ENCODE results near the gene PSRC1. TPM values are rescaled to one million over a fixed set of nuclear protein-coding genes. Genes with fewer than 3 reads are reported as not detected.

Gene PSRC1
- total RNA-seq, 5 donors from 2014 or later (not counting 1 experiment from before 2014, with no cell fraction given) = 0.35 to 1.6 (median 0.72) TPM

- DNase-seq (no peak), ATAC-seq (replicated peaks in 1 of 4) (no peak)
- Mint-ChIP-seq H3K27me3 (no peaks in the 10 kb centered on the region), H3K9me3 (no peaks in the 10 kb centered on the region), H3K4me3 (no peak overlapping the region), H3K36me3 (no peaks in the 10 kb centered on the region), H3K27ac (no peak overlapping the region), H3K4me1 (peaks cover 21 to 25% (median 22%) of the 10 kb centered on the region in 3 donors)
- Histone ChIP-seq H3K9me3 (no peaks in the 10 kb centered on the region), H3K4me1 (ENCODE audit: control insufficient read depth in 1 of 2, extremely low read depth in 1 of 2, insufficient read depth in 2 of 2, low read length in 2 of 2) (peaks cover 6 to 28% of the 10 kb centered on the region in 2 experiments), H3K4me3 (ENCODE audit: control insufficient read depth in 1 of 2, extremely low read depth in 1 of 2, low read length in 1 of 2) (no peak overlapping the region), H3K27ac (ENCODE audit: low read length) (no peak overlapping the region), H3K36me3 (ENCODE audit: control insufficient read depth in 2 of 2, extremely low read depth in 1 of 2, insufficient read depth in 1 of 2, low read length in 1 of 2) (no peaks in the 10 kb centered on the region), H3K27me3 (replicated peaks in 1 of 2; ENCODE audit: control insufficient read depth in 2 of 2, extremely low read depth in 1 of 2, insufficient read depth in 2 of 2, low read length in 1 of 2) (peaks cover 0 to 2% of the 10 kb centered on the region in 2 experiments)
- ChIA-PET CTCF (interaction anchor here in 1 of 2 donors (1.0 kb wide), 1 partner anchor 100 kb away, joined by 3 read pairs; no protein-coding TSS in a partner anchor), POLR2A (no interaction called here)
- WGBS (ENCODE audit: insufficient coverage) = 100% methylated on average over 2 of the region's 12 CpGs
Measured at GRCh38 chr1:109280862-109281261, 2.1 kb downstream of the PSRC1 start.

GRCh38 chr1:109279615-109280278 is 3.2 kb downstream of the PSRC1 start:
- Mint-ChIP-seq H3K27me3 (no peaks in the 10 kb centered on the region), H3K9me3 (no peaks in the 10 kb centered on the region), H3K4me1 (peaks cover 21 to 25% (median 22%) of the 10 kb centered on the region in 3 donors), H3K4me3 (no peak overlapping the region), H3K36me3 (no peaks in the 10 kb centered on the region), H3K27ac (no peak overlapping the region)
- Histone ChIP-seq H3K27me3 (replicated peaks in 1 of 2; ENCODE audit: control insufficient read depth in 2 of 2, extremely low read depth in 1 of 2, insufficient read depth in 2 of 2, low read length in 1 of 2) (peaks cover 0 to 2% of the 10 kb centered on the region in 2 experiments), H3K9me3 (no peaks in the 10 kb centered on the region), H3K27ac (ENCODE audit: low read length) (no peak overlapping the region), H3K4me1 (ENCODE audit: control insufficient read depth in 1 of 2, extremely low read depth in 1 of 2, insufficient read depth in 2 of 2, low read length in 2 of 2) (peaks cover 6 to 28% of the 10 kb centered on the region in 2 experiments), H3K36me3 (ENCODE audit: control insufficient read depth in 2 of 2, extremely low read depth in 1 of 2, insufficient read depth in 1 of 2, low read length in 1 of 2) (no peaks in the 10 kb centered on the region), H3K4me3 (ENCODE audit: control insufficient read depth in 1 of 2, extremely low read depth in 1 of 2, low read length in 1 of 2) (no peak overlapping the region)
- ATAC-seq (replicated peaks in 1 of 4) (no peak), DNase-seq (no peak)
- ChIA-PET POLR2A (no interaction called here), CTCF (interaction anchor here (0.7 to 3.8 kb wide), 5 partner anchors 71 to 253 kb away, joined by 3 to 24 read pairs (median 4); no protein-coding TSS in a partner anchor)
- WGBS (ENCODE audit: insufficient coverage) = 100% methylated on average over 3 of the region's 5 CpGs

GRCh38 chr1:109277434-109278204 is 5.3 kb downstream of the PSRC1 start:
- H3K9me3 ChIP-seq = no peaks in the 10 kb centered on the region
- peaks cover under 1 to 15% of the 10 kb centered on the region in 2 experiments for H3K4me1 ChIP-seq (ENCODE audit: control insufficient read depth in 1 of 2, extremely low read depth in 1 of 2, insufficient read depth in 2 of 2, low read length in 2 of 2)
- H3K27ac ChIP-seq (ENCODE audit: low read length) = no peak overlapping the region
- ChIA-PET CTCF (interaction anchor here (0.5 to 3.8 kb wide), 15 partner anchors 13 to 824 kb away, joined by 3 to 40 read pairs (median 4); partner anchors contain the start of genes AHCYL1 (in 1 of the 2) and SORT1 (in 1 of the 2)), POLR2A (interaction anchor here in 1 of 2 donors (0.6 kb wide), 1 partner anchor 254 kb away, joined by 3 read pairs; no protein-coding TSS in a partner anchor)
- DNase-seq (peak in 30 of 35 experiments; percentile 8 to 72 (median 40)), ATAC-seq (replicated peaks in 1 of 4) (peak; percentile 50 to 78 (median 70))
- H3K36me3 ChIP-seq (ENCODE audit: control insufficient read depth in 2 of 2, extremely low read depth in 1 of 2, insufficient read depth in 1 of 2, low read length in 1 of 2) = no peaks in the 10 kb centered on the region
- peaks cover 0 to 6% of the 10 kb centered on the region in 2 experiments for H3K27me3 ChIP-seq (replicated peaks in 1 of 2; ENCODE audit: control insufficient read depth in 2 of 2, extremely low read depth in 1 of 2, insufficient read depth in 2 of 2, low read length in 1 of 2)
- Mint-ChIP-seq H3K36me3 (no peaks in the 10 kb centered on the region), H3K4me3 (no peak overlapping the region), H3K27ac (no peak overlapping the region), H3K9me3 (no peaks in the 10 kb centered on the region), H3K4me1 (peaks cover 9 to 15% (median 9%) of the 10 kb centered on the region in 3 donors), H3K27me3 (peaks cover 0 to 3% of the 10 kb centered on the region in 2 donors)
- 100% methylated on average over 1 of the region's 7 CpGs for WGBS (ENCODE audit: insufficient coverage)
- no peak overlapping the region for H3K4me3 ChIP-seq (ENCODE audit: control insufficient read depth in 1 of 2, extremely low read depth in 1 of 2, low read length in 1 of 2)

- H3K36me3 ChIP-seq (ENCODE audit: control insufficient read depth in 2 of 2, extremely low read depth in 1 of 2, insufficient read depth in 1 of 2, low read length in 1 of 2) = no peaks in the 10 kb centered on the region
- ChIA-PET POLR2A (no interaction called here), CTCF (interaction anchor here (0.5 to 3.8 kb wide), 9 partner anchors 12 to 257 kb away, joined by 3 to 40 read pairs (median 6); partner anchors contain the start of gene SORT1 (in 1 of the 2))
- peaks cover 0 to 7% of the 10 kb centered on the region in 2 experiments for H3K27me3 ChIP-seq (replicated peaks in 1 of 2; ENCODE audit: control insufficient read depth in 2 of 2, extremely low read depth in 1 of 2, insufficient read depth in 2 of 2, low read length in 1 of 2)
- H3K9me3 Mint-ChIP-seq = no peaks in the 10 kb centered on the region
- H3K4me1 ChIP-seq (ENCODE audit: control insufficient read depth in 1 of 2, extremely low read depth in 1 of 2, insufficient read depth in 2 of 2, low read length in 2 of 2) = peaks cover 0 to 5% of the 10 kb centered on the region in 2 experiments
- no peak overlapping the region for H3K27ac Mint-ChIP-seq
- H3K27me3 Mint-ChIP-seq = peaks cover 0 to 3% of the 10 kb centered on the region in 2 donors
- WGBS (ENCODE audit: insufficient coverage) = 94% methylated on average over 7 of the region's 9 CpGs
- H3K27ac ChIP-seq (ENCODE audit: low read length) = no peak overlapping the region
- no peak overlapping the region for H3K4me3 ChIP-seq (ENCODE audit: control insufficient read depth in 1 of 2, extremely low read depth in 1 of 2, low read length in 1 of 2)
- no peaks in the 10 kb centered on the region for H3K36me3 Mint-ChIP-seq
- no peaks in the 10 kb centered on the region for H3K9me3 ChIP-seq
- H3K4me1 Mint-ChIP-seq = peaks cover 4 to 6% (median 5%) of the 10 kb centered on the region in 3 donors
- ATAC-seq (replicated peaks in 1 of 4) = no peak
- no peak overlapping the region for H3K4me3 Mint-ChIP-seq
- DNase-seq = no peak
Measured at GRCh38 chr1:109275706-109276345, 7.1 kb downstream of the PSRC1 start.

- no peak overlapping the region for H3K27ac ChIP-seq (ENCODE audit: low read length)
- no peaks in the 10 kb centered on the region for H3K36me3 Mint-ChIP-seq
- H3K9me3 Mint-ChIP-seq = no peaks in the 10 kb centered on the region
- no peak overlapping the region for H3K27ac Mint-ChIP-seq
- 85% methylated on average over 16 of the region's 24 CpGs for WGBS (ENCODE audit: insufficient coverage)
- H3K4me3 Mint-ChIP-seq = no peak overlapping the region
- H3K4me1 ChIP-seq (ENCODE audit: control insufficient read depth in 1 of 2, extremely low read depth in 1 of 2, insufficient read depth in 2 of 2, low read length in 2 of 2) = peaks cover 0 to 5% of the 10 kb centered on the region in 2 experiments
- no peak overlapping the region for H3K4me3 ChIP-seq (ENCODE audit: control insufficient read depth in 1 of 2, extremely low read depth in 1 of 2, low read length in 1 of 2)
- ChIA-PET CTCF (no interaction called here), POLR2A (no interaction called here)
- DNase-seq = no peak
- ATAC-seq (replicated peaks in 1 of 4) = no peak
- peaks cover 0 to 7% of the 10 kb centered on the region in 2 experiments for H3K27me3 ChIP-seq (replicated peaks in 1 of 2; ENCODE audit: control insufficient read depth in 2 of 2, extremely low read depth in 1 of 2, insufficient read depth in 2 of 2, low read length in 1 of 2)
- no peaks in the 10 kb centered on the region for H3K9me3 ChIP-seq
- peaks cover 0 to 3% of the 10 kb centered on the region in 2 donors for H3K27me3 Mint-ChIP-seq
- H3K36me3 ChIP-seq (ENCODE audit: control insufficient read depth in 2 of 2, extremely low read depth in 1 of 2, insufficient read depth in 1 of 2, low read length in 1 of 2) = peaks cover 0 to 6% of the 10 kb centered on the region in 2 donors
- peaks cover 4 to 6% (median 5%) of the 10 kb centered on the region in 3 donors for H3K4me1 Mint-ChIP-seq
Measured at GRCh38 chr1:109274533-109275476, 8.1 kb downstream of the PSRC1 start.

Data from T-cell (primary cell).